Right atrium auricular region (tissue), 2 donors: ENCODE data around the gene FSD1. TPM values are rescaled to one million over a fixed set of nuclear protein-coding genes. Genes with fewer than 3 reads are reported as not detected.

Source experiments
- DNase-seq: peaks from one replicate; pipeline ENCODE4 v3.0.0-alpha.2; 2019; ENCODE audit warnings: low spot score
- H3K27ac ChIP-seq, 2 donors: fragments of 200-600 bp; sonication (generic); 1 replicate in 1 of 2; 2 replicates in 1 of 2; pipeline ENCODE4 v1.5.1; 2016 to 2019
- H3K27me3 ChIP-seq, 2 donors: fragments of 200-600 bp; sonication (generic); one replicate each; pipeline versions ENCODE4 v1.5.1 to v1.6.0; 2017 to 2019
- H3K36me3 ChIP-seq: fragments of 200-600 bp; sonication (generic); one replicate; pipeline ENCODE4 v1.5.1; 2016
- H3K4me1 ChIP-seq, 2 donors: fragments of 200-600 bp; sonication (generic); one replicate each; pipeline versions ENCODE4 v1.5.1 to v1.6.0; 2017 to 2019
- H3K4me3 ChIP-seq, 2 donors: fragments of 200-600 bp; sonication (generic); 1 replicate in 1 of 2; 2 replicates in 1 of 2; pipeline ENCODE4 v1.5.1; 2017 to 2019; ENCODE audit warnings: mild to moderate bottlenecking in 1 of 2, moderate library complexity in 1 of 2
- H3K9me3 ChIP-seq, 2 donors: fragments of 200-600 bp; sonication (generic); one replicate each; pipeline ENCODE4 v1.5.1; 2019
- total RNA-seq, 2 donors: library from RNA; depleted of rRNA; stranded (reverse); fragments of >200 nt; gene quantifications; one replicate each; pipeline ENCODE4 v1.1.0, GENCODE V29; 2016
- TF ChIP-seq, protein P1 (sequence below), 2 donors: fragments of 200-600 bp; sonication (generic); IDR thresholded peaks; one replicate each; pipeline ENCODE4 v1.5.1; 2019; ENCODE audit warnings: antibody characterized with exemption in 2 of 2

Gene FSD1
- total RNA-seq, 2 donors from 2014 or later = not detected

DNA sequence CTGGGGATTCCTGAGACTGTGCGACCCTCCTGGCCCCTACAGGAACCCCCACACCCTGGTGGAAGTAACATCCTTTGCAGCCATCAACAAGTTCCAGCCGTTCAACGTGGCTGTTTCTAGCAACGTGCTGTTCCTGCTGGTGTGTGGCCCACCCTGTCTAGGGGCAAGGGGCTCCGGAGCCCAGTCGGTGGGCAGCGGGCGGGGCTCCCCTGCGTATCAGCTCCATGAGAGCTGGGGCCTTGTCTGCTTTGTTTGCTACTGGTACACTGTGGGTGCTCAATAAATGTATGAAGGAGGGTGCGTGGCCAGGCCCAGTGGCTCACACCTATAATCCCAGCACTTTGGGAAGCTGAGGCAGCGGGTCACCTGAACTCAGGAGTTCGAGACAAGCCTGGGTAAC is 49.9 kb downstream of the FSD1 start:
- peaks cover 5% of the 10 kb centered on the region for H3K36me3 ChIP-seq
- H3K4me3 ChIP-seq = no peak overlapping the region
- no peak overlapping the region for H3K27ac ChIP-seq
- no peak for DNase-seq
- H3K27me3 ChIP-seq = no peaks in the 10 kb centered on the region
- TF ChIP-seq, protein P1, sequence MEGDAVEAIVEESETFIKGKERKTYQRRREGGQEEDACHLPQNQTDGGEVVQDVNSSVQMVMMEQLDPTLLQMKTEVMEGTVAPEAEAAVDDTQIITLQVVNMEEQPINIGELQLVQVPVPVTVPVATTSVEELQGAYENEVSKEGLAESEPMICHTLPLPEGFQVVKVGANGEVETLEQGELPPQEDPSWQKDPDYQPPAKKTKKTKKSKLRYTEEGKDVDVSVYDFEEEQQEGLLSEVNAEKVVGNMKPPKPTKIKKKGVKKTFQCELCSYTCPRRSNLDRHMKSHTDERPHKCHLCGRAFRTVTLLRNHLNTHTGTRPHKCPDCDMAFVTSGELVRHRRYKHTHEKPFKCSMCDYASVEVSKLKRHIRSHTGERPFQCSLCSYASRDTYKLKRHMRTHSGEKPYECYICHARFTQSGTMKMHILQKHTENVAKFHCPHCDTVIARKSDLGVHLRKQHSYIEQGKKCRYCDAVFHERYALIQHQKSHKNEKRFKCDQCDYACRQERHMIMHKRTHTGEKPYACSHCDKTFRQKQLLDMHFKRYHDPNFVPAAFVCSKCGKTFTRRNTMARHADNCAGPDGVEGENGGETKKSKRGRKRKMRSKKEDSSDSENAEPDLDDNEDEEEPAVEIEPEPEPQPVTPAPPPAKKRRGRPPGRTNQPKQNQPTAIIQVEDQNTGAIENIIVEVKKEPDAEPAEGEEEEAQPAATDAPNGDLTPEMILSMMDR (IDR thresholded peaks at IDR 0.05) = no peak
- H3K9me3 ChIP-seq = no peaks in the 10 kb centered on the region
- H3K4me1 ChIP-seq = peaks cover 0 to 6% of the 10 kb centered on the region in 2 donors

DNA sequence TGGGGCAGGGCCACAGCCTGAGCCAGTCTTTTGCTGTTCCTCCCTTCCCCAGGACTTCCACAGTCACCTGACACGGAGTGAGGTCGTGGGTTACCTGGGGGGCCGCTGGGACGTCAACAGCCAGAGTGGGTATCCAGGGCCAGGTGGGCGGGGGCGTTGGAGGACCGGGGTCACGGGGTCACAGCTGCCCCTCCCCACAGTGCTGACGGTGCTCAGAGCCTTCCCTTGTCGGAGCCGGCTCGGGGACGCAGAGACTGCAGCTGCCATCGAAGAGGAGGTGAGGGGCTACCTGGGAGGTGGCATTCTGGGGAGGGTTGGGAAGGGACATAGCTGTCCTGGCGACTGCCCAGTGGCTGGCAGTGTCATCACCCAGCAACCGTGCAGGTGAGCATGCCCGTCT is 50.5 kb downstream of the FSD1 start:
- H3K9me3 ChIP-seq = no peaks in the 10 kb centered on the region
- no peak for DNase-seq
- H3K27ac ChIP-seq = no peak overlapping the region
- H3K36me3 ChIP-seq = peaks cover 11% of the 10 kb centered on the region
- TF ChIP-seq, protein P1 (IDR thresholded peaks at IDR 0.05) = no peak
- peaks cover 0 to 6% of the 10 kb centered on the region in 2 donors for H3K4me1 ChIP-seq
- H3K27me3 ChIP-seq = no peaks in the 10 kb centered on the region
- no peak overlapping the region for H3K4me3 ChIP-seq

GRCh38 chr19:4357095-4357797 is 52.8 kb downstream of the FSD1 start:
- no peak for DNase-seq
- no peaks in the 10 kb centered on the region for H3K9me3 ChIP-seq
- TF ChIP-seq, protein P1 (IDR thresholded peaks at IDR 0.05) = no peak
- no peak overlapping the region for H3K27ac ChIP-seq
- H3K27me3 ChIP-seq = no peaks in the 10 kb centered on the region
- no peaks in the 10 kb centered on the region for H3K4me1 ChIP-seq
- no peak overlapping the region for H3K4me3 ChIP-seq
- H3K36me3 ChIP-seq = peaks cover 35% of the 10 kb centered on the region

GRCh38 chr19:4357921-4358326 is 53.5 kb downstream of the FSD1 start:
- no peaks in the 10 kb centered on the region for H3K4me1 ChIP-seq
- TF ChIP-seq, protein P1 (IDR thresholded peaks at IDR 0.05) = no peak
- no peak overlapping the region for H3K4me3 ChIP-seq
- H3K27ac ChIP-seq = no peak overlapping the region
- no peaks in the 10 kb centered on the region for H3K9me3 ChIP-seq
- no peaks in the 10 kb centered on the region for H3K27me3 ChIP-seq
- H3K36me3 ChIP-seq = peaks cover 42% of the 10 kb centered on the region
- no peak for DNase-seq

DNA sequence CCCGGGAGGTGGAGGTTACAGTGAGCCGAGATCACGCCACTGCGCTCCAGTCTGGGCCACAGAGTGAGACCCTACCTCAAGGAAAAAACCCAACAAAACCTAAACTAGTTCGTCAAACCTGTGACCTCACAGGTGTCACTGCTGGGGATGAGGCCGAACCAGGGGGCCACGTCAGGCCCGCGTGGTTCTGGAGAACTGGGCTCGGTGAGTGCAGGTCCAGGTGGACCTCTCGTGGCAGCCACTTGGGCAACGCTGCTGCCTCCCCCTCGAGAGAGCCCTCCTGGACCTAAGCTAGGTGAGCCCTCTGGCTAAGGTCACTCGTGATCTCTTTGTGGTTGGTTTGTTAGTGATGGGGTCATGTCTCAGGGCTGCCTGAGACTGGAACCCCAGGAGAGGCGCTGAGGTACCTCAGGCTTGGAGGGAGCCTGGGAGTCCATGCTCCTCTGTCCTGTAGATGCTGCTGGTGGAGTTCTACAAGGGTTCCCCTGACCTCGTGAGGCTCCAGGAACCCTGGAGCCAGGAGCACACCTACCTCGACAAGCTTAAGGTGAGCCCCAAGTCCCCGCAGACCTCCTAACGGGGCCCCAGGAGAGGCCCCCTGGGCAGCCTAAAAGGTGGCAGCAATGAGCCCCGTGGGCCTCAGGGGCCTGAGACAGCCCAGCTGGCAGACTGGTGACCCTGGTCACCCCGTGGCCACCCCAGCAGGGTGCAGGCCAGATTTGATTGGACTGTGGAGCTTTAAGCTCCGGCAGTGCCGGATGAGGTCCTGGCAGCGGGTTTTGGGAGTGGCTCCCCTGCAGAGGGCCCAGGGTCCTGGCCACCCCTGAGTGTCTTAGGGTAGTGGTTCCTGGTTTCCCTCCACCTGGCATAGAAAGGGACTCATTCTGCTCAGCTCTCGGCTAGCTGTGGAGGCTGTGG is 54.6 kb downstream of the FSD1 start:
- no peaks in the 10 kb centered on the region for H3K9me3 ChIP-seq
- H3K4me1 ChIP-seq = no peaks in the 10 kb centered on the region
- H3K27me3 ChIP-seq = no peaks in the 10 kb centered on the region
- DNase-seq = no peak
- peaks cover 52% of the 10 kb centered on the region for H3K36me3 ChIP-seq
- TF ChIP-seq, protein P1 (IDR thresholded peaks at IDR 0.05) = no peak
- H3K4me3 ChIP-seq = no peak overlapping the region
- no peak overlapping the region for H3K27ac ChIP-seq
